Jurkat, Clone E6-1 (cell line): ENCODE data around the gene PTPN18.
A peak's percentile ranks its signal among the peaks of the same experiment; 100 is the strongest.

Source experiments
- DNase-seq: peaks from one replicate; pipeline ENCODE4 v3.0.0-alpha.2; 2011; ENCODE audit warnings: low read depth, low spot score
- H3K4me3 ChIP-seq: 2 replicates; pipeline ENCODE4 v1.5.1; 2011; ENCODE audit warnings: mild to moderate bottlenecking, low read length, control low read depth, moderate library complexity

PTPN18 gene

DNA sequence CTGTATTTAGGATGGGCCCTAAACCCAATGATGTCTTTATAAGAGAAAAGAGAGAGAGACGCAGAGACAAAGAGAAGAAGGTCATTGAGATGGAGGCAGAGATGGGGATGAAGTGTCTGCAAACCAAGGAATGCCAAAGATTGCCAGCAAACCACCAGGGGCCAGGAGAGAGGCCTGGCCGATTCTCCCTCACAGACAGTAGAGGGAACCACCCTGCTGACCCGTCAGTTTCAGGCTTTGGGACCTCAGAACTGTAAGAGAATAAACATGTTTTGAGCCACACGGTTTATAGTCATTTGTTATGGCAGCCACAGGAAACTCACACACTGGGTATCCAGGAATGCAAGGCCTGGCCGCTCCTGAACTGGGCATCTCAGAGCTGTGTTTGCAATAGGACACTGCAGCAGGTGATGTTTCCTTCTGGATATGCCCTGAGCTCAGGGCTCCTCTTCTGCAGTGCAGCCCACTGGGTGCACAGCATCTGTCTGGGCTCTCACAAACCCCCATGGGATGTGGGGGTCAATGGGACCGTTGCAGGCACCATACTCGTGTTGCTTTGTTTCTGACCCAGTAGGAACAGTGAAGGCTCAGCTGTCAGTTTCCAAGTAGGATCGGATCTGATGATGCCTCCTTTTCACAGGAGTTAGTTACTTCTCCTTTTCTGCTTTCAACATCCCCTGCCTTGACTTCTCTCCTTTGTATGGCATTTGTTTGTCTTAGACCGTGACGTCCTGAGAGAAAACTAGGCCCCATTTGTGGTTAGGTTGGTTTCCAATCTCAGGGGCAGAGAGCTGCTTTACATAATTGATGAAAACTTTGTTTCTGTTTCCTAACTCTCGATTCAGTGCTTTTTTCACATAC is 20.8 kb downstream of the PTPN18 start:
- H3K4me3 ChIP-seq, result no peak overlapping the region
- no peak for DNase-seq

DNA sequence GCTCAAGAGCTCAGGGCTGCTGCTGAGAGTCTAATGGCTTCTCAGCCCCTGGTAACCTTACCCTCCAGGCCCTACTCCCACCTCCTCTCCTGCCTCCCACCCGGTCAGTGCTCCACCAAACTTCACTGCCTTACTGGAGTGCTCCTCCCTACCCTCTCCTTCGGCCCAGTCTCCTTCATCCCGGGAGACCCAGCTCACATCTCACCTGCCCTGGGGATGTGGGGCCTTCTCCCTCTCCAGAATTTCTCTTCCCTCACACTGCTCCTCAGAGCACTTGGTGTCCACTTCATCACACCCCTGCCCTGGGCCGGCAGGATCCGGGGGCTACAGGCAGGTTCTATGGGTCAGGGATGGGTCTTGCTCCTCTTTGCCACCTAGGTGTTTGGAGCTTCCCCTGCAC is 21.6 kb downstream of the PTPN18 start:
- no peak for DNase-seq

DNA sequence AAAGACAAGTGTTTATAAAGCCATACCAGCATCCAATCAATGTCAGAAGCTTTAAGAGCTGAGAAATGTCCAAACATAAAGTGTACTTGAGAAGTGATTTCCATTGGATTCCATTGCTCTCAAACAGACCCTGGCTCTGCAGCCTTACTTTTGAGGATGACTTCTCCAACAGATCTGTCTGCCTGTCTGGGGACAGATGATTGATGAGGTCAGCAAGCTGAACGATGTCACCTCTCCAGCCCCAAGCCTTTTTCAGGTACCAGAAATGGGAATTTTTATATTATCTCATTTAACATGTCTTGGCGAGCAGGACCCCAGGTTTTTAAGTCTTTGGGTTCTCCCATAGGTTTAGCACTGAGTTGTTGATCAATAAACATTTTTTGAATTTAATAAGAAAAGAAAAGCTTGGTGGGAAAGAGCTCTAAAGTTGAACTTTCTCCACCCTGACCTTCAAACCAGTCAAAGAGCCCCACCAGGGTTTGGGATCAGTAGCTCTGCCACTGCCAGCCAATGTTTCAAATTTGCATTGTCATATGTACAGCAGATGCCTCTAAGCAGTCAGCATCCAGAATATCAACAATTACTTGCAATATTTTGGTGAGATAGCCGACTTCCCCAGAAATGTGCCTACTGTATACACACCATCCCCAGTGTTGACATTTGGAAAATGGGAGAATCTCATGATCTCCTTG is 22.5 kb downstream of the PTPN18 start:
- DNase-seq, result no peak
- H3K4me3 ChIP-seq, result no peak overlapping the region

More for the DNA sequence above, 21.6 kb downstream of the PTPN18 start:
- H3K4me3 ChIP-seq, result no peak overlapping the region

DNA sequence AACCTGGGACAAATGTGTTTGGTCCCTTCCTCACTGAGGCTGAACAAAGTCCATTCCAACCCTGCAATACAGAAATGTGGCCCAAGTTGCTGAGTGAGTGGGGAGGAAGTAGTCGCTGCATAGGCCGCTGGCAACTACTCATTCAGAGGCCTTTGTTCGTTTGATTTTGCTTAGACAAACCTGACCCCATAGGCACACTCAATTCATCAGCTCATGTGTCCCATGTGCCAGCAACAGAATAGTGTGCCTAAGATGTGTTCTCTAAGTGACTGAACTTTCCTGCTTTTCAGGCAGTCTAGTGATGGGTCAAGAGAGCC is 23.0 kb downstream of the PTPN18 start:
- no peak overlapping the region for H3K4me3 ChIP-seq
- no peak for DNase-seq

DNA sequence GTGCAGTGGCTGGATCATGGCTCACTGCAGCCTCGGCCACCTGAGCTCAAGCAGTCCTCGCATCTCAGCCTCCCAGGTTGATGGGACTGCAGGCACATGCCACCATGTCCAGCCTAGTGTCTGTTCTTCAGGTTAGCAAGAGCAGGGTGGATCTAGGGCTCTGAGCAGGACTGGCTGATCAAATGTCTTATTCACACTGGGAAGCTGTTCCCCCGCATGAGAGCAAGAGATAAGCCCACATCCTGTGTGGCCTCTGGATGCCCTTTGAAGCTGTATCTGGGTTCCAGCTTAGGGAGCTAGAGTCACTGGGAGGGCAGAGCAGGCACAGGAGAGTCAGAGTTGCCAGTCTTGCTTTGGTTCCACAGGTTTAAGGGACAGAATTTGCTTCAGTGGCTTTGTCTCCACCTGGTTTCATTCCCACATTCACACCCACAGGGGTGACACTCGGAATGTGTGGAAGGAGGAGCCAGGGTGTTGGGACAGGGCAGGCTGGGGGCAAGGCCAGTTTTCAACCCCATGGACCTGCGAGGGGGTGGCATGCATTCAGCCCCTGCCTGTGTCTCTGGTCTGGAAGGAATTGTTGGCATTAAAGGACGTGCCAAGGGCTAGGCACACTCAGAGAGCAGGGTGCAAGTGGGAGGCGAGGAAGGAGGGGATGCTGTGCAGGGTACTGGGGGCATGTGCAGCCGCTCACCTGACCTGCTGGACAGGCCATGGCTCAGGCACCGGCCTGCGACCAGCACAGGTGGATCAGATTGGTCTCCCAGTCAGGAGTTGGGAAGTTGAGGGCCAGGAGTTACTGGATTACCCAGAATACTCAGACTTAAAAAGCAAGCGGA is 24.5 kb downstream of the PTPN18 start:
- H3K4me3 ChIP-seq, result no peak overlapping the region
- peak; percentile 79 for DNase-seq

DNA sequence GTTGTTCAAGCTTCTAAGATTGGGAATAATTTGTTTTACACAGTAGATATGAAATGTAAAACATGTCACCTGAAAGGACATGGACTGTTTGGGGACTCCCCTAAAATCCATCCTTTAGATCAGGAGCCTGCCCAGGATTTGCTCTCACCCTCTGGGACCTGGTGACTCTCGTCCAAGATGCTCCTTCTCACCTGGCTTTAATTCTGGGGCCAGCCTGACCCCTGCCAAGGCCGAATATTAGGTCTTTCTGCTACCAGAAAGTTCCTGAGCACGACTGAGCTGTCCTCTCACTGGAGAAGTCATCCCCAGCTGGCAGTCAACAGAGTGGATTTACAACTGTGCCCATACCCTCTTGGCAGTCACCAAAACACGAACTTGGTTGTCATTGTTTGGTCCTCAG is 25.3 kb downstream of the PTPN18 start:
- DNase-seq, result no peak
- H3K4me3 ChIP-seq, result no peak overlapping the region

DNA sequence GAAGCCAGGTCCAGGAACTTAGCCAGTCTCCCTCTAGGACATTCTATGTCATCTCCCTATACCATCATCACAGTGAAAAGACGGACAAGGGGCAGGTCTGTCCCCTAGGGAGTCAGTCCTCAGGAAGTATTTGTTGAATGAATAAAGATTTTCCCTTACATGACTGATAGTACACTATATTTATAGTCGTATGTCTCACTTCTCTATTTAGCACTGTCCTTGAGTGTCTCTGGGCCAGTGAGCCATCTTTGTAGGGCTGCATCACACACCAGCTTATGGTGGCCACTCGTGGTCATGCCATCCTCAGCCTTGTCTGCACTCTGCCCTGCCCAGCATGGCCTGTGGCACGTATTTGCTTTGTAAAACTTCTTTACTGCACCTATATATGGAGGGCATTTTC is 25.8 kb downstream of the PTPN18 start:
- H3K4me3 ChIP-seq, result no peak overlapping the region
- no peak for DNase-seq

DNA sequence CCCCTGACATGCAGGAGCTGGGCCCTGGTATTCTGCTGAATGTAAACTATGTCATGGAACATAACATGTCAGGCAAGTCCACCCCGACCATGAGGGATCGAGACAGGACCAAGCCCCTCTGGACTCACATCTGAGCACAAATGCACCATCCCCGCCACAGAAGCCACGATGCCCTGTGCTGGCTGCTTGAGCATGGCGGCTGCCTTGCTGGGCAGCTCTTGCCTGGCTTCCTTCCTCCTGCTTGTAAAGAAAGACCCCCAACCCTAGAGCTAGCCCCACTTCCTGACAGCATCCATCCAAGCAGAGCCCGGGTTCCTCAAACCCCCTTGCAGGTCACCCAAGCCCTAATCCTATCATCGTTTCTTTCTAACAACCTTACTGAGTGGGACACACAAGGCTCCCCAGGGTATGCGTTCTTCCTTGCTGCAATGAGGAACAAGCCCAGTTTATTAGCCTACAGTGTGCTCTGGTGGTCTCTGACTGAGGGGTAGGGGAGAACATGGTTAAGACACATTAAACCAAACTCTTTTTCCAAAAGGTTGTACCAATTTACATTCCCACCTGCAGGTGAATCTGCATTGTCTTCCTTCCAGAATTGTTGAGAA is 26.6 kb downstream of the PTPN18 start:
- no peak overlapping the region for H3K4me3 ChIP-seq
- DNase-seq, result no peak

DNA sequence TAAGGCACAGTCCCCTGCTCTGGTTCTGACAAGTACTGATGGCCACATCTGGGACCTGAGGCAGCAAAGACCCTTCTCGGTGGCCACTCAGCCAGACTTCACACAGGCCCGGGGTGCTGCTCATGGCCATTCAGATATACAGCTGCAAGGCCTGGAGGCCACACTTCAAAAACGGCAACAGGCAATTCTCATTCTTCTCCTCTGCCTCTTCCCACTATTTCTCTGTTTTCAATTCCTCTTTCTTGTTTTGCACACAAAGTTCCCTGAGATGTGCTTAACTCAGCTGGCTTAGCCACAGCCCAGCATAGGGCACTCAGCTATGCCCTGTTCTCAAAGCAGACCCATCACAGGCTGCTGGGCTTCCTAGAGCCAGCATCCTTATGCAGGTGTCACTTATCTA is 29.9 kb downstream of the PTPN18 start:
- H3K4me3 ChIP-seq, result no peak overlapping the region
- no peak for DNase-seq

DNA sequence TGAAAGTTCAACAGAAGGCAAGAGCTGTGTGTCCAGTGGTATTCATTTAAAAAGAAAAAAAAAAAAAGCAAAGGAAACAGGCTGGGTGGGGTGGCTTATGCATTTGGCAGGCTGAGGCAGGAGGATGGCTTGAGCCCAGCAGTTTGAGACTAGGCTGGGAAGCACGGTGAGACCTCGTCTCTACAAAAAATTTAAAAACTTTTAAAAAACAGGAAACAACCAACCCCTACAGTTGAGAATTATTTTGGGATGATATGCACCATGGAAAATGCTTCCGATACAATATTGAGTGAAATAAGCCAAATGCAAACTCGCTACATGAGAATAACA is 31.2 kb downstream of the PTPN18 start:
- no peak for DNase-seq
- no peak overlapping the region for H3K4me3 ChIP-seq

DNA sequence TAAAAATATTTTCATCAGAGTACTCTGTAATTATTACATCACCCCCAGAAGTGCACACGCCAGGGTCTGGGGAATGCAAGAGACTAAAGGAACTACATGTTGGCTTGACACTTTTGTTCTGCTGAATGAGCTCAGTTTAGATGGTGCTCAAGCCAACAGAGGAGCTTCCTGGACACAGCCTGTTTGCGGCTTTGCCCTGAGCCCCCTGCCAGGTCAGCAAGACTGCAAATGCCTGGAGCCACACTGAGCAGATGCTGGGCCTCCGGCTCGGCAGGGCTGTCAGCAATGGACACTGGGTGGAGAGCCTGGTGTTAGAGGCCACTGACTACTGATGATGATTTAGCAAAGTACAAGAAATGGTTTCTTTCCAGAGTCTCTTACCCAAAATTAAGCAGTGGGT is 31.9 kb downstream of the PTPN18 start:
- DNase-seq, result no peak
- H3K4me3 ChIP-seq, result no peak overlapping the region

DNA sequence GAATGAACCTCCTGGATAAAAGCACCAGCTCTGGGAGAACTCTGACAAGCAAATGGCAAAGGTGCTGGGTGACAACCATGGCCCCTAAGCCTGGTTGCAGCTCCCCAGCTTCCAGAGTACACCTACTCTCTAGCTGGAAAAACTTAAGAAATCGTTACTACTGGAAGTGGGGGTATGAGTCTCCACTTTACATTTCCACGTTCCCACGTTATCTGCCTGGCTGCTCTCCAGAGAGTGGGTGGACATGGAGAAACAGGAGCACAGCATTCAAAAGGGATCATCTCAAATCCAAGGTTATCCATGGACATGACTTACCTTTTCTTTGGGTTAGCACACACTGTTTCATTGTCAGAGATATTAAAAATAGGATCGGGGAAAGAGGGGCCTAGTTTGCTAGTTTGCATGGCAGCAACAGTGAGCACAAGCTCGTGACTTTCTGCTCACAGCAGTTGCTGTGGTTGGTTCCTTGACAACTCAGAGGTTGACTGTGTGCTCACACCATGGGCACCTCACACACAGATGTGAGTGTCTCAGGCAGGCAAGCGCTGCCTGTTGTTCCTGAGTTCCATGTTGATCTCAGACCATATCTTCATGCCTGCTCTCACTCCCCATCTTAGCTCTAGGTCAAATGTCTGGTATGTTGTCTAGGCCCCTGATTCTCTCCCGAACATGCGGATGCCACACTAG is 32.5 kb downstream of the PTPN18 start:
- no peak for DNase-seq
- H3K4me3 ChIP-seq, result no peak overlapping the region

DNA sequence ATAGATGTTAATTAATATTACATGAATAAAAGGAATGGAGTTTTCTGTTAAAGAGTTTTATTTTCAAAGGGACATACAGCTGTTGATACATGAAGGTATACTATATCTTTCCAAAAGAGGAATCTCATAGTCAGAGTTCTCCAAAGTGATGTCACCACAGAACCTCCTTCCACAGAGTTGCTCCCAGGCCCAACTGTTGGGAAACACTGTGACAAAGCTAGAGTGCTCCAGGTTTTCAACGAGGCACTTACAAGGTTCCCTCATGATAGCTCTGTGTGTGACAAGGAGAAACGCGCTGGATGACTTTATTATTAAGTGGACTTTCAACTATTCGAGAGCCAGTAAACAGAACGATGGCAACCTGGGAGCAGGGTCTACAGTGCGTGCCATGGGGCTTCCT is 33.5 kb downstream of the PTPN18 start:
- no peak for DNase-seq
- H3K4me3 ChIP-seq, result no peak overlapping the region

DNA sequence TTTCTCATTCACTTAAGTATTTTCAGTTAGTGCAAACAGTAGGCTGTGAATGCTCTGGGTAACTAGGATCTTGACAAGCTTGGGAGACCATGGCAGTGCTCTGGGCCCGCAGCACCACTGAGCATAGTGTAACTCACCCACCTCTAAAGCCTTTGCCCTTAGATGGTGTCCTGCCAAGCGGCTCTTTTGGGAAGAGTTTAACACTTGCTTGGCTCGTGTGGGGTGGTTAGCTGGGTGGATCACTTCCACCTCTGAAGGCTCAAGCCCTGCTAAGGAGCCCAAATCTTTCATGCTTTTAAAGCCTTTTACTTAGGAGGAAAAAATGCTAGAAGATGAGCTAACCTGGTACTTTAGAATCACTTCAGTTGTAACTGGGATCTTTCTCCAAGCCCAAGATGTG is 33.9 kb downstream of the PTPN18 start:
- no peak for DNase-seq
- no peak overlapping the region for H3K4me3 ChIP-seq

DNA sequence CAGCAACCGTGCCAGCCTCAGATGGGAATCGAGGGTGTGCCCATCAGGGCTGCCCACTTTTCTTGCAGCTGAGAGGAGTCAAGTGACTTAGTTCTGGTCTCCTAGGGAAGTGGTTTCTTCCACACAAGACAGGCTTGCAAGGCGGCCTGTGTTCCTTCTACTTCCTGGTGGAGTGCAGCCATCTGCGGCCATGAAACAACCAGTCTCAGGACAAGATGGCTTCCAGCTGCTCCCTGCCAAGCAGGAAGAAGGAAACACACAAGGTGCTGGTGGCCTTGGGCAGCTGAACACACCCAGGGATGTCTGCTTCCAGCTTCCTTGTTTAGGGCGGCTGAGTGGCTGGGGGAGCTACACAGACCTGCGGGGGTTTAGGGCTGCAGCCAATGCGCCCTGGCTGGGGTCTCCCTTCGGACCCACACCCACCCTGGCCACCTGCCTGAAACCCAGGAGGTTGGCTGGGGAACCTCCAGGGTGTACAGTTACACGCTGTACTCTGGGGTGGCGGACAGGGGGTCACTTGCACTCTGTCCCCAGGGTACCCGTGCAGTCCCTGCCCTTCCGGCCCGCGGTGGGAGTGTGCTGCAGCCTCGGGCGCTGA is 34.7 kb downstream of the PTPN18 start:
- no peak overlapping the region for H3K4me3 ChIP-seq
- no peak for DNase-seq

DNA sequence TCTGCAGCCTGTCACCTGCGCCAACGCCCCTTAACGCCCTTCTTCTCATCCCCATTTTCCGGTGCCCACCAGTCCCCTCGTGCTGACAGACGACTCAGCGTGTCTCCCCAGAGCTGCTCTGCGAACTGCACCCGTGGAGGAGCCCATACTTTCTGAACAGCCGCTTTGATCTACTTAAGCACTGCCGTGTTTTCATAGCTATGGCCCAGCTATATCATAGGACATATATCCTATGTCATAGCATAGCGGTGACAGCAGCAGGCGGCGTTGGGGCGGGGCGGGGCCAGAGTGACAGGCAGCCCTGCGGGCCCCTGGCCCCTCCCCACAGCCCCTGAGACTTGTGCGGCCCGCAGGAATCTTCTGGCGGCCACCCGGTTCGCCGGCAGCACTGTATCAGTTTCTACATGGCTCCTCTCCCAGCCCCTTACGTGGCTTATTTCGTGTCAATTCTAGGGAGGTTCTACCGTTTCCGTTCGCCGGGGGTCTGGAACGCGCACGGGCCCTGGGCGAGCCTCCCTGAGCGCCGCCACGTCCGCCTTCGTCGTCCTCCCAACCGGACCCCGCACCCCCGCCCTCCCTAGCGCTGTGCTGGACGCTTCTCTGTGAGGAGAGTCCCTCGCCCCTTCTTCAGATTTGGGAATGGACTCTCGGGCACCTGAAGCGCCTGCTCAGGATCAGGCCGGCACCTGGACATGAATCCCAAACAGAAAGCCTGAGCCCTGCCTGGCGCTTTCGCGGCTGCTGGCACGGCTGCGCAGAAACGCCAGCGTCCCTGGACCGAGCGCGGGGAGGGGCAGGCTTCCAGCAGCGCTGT is 35.4 kb downstream of the PTPN18 start:
- H3K4me3 ChIP-seq, result no peak overlapping the region

DNA sequence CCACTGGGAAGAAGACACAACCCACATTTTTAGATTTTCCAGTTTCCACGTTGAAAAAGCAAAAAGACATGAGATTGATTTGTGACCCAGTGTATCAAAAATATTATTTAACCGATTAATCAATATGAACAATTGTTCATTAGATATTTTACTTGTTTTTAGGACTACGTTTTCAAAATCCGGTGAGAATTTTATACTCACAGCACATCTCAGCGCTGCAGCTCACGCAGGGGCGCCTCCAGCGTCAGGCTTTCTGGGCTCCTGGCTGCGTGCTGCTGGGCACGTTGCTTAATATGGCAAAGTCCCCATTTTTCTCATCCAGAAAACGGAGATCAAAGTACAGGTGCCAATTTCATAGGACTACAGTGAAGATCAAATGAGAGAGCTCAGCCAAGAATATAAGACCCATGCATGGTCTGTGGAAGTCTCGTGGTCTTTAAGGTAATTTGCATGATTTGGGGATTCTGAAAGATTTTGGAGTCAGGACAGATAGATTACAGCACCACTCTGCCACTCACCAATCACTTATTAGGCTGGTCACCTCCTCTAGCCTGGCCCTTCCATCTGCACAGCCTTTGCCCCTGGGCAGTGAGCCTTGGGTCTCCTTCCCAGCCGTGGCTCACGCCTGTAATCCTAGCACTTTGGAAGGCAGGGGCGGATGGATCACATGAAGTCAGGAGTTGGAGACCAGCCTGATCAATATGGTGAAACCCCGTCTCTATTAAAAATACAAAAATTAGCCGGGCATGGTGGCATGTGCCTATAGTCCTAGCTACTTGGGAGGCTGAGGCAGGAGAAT is 36.2 kb downstream of the PTPN18 start:
- DNase-seq, result no peak

More for the DNA sequence above, 35.4 kb downstream of the PTPN18 start:
- DNase-seq, result no peak

More for the DNA sequence above, 36.2 kb downstream of the PTPN18 start:
- H3K4me3 ChIP-seq, result no peak overlapping the region
